Activated T-helper 2 cell treated with anti-CD3 and anti-CD28 coated beads, Interferon-gamma antibody, Interleukin-2, Interleukin-4, amounts not matched to agents 10 μg/mL and 5 μg/mL and 100 μg/mL, durations not matched to agents 14 hours and 24 hours and 36 hours (primary cell): ENCODE data around the gene C11orf52. TPM values are rescaled to one million over a fixed set of nuclear protein-coding genes. Genes with fewer than 3 reads are reported as not detected.

Experiments used
- DNase-seq: peaks from one replicate; pipeline ENCODE4 v3.0.0; 2021; ENCODE audit warnings: low spot score
- H3K27ac Mint-ChIP-seq: one replicate; pipeline ENCODE4 v1.8.0; 2021; ENCODE audit warnings: mixed read lengths
- H3K27me3 Mint-ChIP-seq: one replicate; pipeline ENCODE4 v1.8.0; 2021; ENCODE audit warnings: low read depth, mixed read lengths
- H3K36me3 Mint-ChIP-seq: one replicate; pipeline ENCODE4 v1.8.0; 2021; ENCODE audit warnings: low read depth, mixed read lengths
- H3K4me1 Mint-ChIP-seq: one replicate; pipeline ENCODE4 v1.8.0; 2021; ENCODE audit warnings: low read depth, mixed read lengths
- H3K4me3 Mint-ChIP-seq: one replicate; pipeline ENCODE4 v1.8.0; 2021; ENCODE audit warnings: low read depth, mild to moderate bottlenecking, moderate library complexity, mixed read lengths
- H3K9me3 Mint-ChIP-seq: one replicate; pipeline ENCODE4 v1.8.0; 2021; ENCODE audit warnings: mixed read lengths
- intact Hi-C: fragments of 100-400 bp; cut with micrococcal nuclease; formaldehyde crosslinking; loops from one replicate; pipeline ENCODE4 v1.15.1; 2023
- total RNA-seq: library from RNA; stranded (reverse); gene quantifications from 2 replicates; pipeline ENCODE4 v1.2.3, GENCODE V29; 2022

Gene C11orf52
- total RNA-seq, 1 donor from 2014 or later, result not detected

GRCh38 chr11:111886844-111887243 is 31.9 kb upstream of the C11orf52 start:
- no peak overlapping the region for H3K4me3 Mint-ChIP-seq
- no peak for DNase-seq
- H3K36me3 Mint-ChIP-seq, result no peaks in the 10 kb centered on the region
- H3K27ac Mint-ChIP-seq, result no peak overlapping the region
- intact Hi-C loops, result no loop called here
- H3K27me3 Mint-ChIP-seq, result no peaks in the 10 kb centered on the region
- H3K9me3 Mint-ChIP-seq, result no peaks in the 10 kb centered on the region
- no peaks in the 10 kb centered on the region for H3K4me1 Mint-ChIP-seq

- no peak for DNase-seq
- Mint-ChIP-seq H3K4me1 (peaks cover 2% of the 10 kb centered on the region), H3K27me3 (peaks cover 24% of the 10 kb centered on the region), H3K36me3 (no peaks in the 10 kb centered on the region), H3K27ac (no peak overlapping the region), H3K9me3 (no peaks in the 10 kb centered on the region), H3K4me3 (no peak overlapping the region)
- intact Hi-C loops, result no loop called here
Observed at GRCh38 chr11:111905411-111905810, 13.3 kb upstream of the C11orf52 start.

- peaks cover 2% of the 10 kb centered on the region for H3K4me1 Mint-ChIP-seq
- no peaks in the 10 kb centered on the region for H3K9me3 Mint-ChIP-seq
- H3K36me3 Mint-ChIP-seq, result no peaks in the 10 kb centered on the region
- intact Hi-C loops, result no loop called here
- no peak overlapping the region for H3K4me3 Mint-ChIP-seq
- no peak for DNase-seq
- peaks cover 31% of the 10 kb centered on the region for H3K27me3 Mint-ChIP-seq
- no peak overlapping the region for H3K27ac Mint-ChIP-seq
Observed at GRCh38 chr11:111906680-111907079, 12.0 kb upstream of the C11orf52 start.

GRCh38 chr11:111908639-111909305 is 9.9 kb upstream of the C11orf52 start:
- no peak for DNase-seq
- intact Hi-C loops, result no loop called here
- H3K27ac Mint-ChIP-seq, result no peak overlapping the region
- H3K9me3 Mint-ChIP-seq, result no peaks in the 10 kb centered on the region
- peaks cover 28% of the 10 kb centered on the region for H3K27me3 Mint-ChIP-seq
- H3K4me3 Mint-ChIP-seq, result no peak overlapping the region
- peaks cover 2% of the 10 kb centered on the region for H3K4me1 Mint-ChIP-seq
- no peaks in the 10 kb centered on the region for H3K36me3 Mint-ChIP-seq

DNA sequence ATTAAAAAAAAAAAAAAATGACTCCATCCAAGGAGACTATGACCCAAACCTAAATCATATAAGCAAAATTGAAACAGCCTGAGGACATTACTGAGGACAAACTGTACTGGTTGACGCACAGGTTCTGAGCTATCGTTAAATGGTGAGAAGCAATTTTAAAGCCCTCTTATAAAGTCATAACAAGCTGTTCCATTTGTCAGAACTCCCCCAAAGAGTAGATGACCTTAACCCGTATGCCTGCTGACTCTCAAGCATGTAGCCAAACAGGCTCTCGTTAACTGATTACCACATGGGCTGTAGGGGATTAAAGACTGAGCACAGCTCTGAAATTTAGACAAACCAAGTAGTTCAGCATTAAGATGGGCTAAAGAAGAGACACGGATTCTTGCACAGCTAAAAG is 9.3 kb upstream of the C11orf52 start:
- H3K27ac Mint-ChIP-seq, result no peak overlapping the region
- H3K27me3 Mint-ChIP-seq, result peaks cover 28% of the 10 kb centered on the region
- H3K36me3 Mint-ChIP-seq, result no peaks in the 10 kb centered on the region

GRCh38 chr11:111910676-111911562 is 7.8 kb upstream of the C11orf52 start:
- no peaks in the 10 kb centered on the region for H3K9me3 Mint-ChIP-seq
- H3K36me3 Mint-ChIP-seq, result no peaks in the 10 kb centered on the region
- H3K4me1 Mint-ChIP-seq, result peaks cover 2% of the 10 kb centered on the region
- H3K27me3 Mint-ChIP-seq, result peaks cover 26% of the 10 kb centered on the region
- H3K27ac Mint-ChIP-seq, result no peak overlapping the region
- intact Hi-C loops, result no loop called here
- no peak overlapping the region for H3K4me3 Mint-ChIP-seq
- no peak for DNase-seq

More for the DNA sequence above, 9.3 kb upstream of the C11orf52 start:
- no peaks in the 10 kb centered on the region for H3K9me3 Mint-ChIP-seq
- no peak overlapping the region for H3K4me3 Mint-ChIP-seq
- intact Hi-C loops, result no loop called here
- H3K4me1 Mint-ChIP-seq, result peaks cover 2% of the 10 kb centered on the region
- DNase-seq, result no peak

- peaks cover 35% of the 10 kb centered on the region for H3K27me3 Mint-ChIP-seq
- intact Hi-C loops, result no loop called here
- H3K9me3 Mint-ChIP-seq, result no peaks in the 10 kb centered on the region
- H3K4me1 Mint-ChIP-seq, result no peaks in the 10 kb centered on the region
- no peak within 1 kb of the TSS for H3K4me3 Mint-ChIP-seq
- no peak for DNase-seq
- no peak within 1 kb of the TSS for H3K27ac Mint-ChIP-seq
- H3K36me3 Mint-ChIP-seq, result no peaks in the 10 kb centered on the region
Observed at GRCh38 chr11:111911563-111912401, 6.9 kb upstream of the C11orf52 start, which contains the start of gene CRYAB. TSS of gene CRYAB (minus strand) at chr11:111911770. CDS start at chr11:111911724, 46 bp downstream.

DNA sequence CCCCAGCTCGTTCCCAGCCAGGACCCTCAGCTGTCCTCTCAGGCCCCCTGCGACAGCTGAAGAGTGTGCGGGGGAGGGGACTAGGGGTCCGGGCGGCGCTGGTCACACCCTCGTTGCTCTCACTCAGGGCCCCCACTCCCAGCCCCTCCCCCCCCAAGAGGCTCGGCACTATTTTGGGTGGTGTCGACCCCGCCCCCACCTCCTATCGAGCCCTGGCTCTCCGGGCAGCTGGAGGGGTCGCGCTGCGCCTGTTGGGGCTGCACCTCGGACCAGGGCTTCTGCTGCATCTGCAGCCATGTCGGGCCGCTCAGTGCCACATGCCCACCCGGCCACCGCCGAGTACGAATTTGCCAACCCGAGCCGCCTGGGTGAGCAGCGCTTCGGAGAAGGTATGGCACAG is 6.2 kb upstream of the C11orf52 start, which contains the start of gene HSPB2:
Gene HSPB2, plus strand, starts transcription at position 200 of the 400 bp plus-strand sequence. Its CDS starts 96 bp downstream, at position 296.
- DNase-seq, result no peak
- H3K36me3 Mint-ChIP-seq, result no peaks in the 10 kb centered on the region
- H3K4me1 Mint-ChIP-seq, result no peaks in the 10 kb centered on the region
- H3K27ac Mint-ChIP-seq, result no peak within 1 kb of the TSS
- peaks cover 37% of the 10 kb centered on the region for H3K27me3 Mint-ChIP-seq
- intact Hi-C loops, result no loop called here
- H3K4me3 Mint-ChIP-seq, result no peak within 1 kb of the TSS
- H3K9me3 Mint-ChIP-seq, result no peaks in the 10 kb centered on the region

- Mint-ChIP-seq H3K27me3 (peaks cover 37% of the 10 kb centered on the region), H3K36me3 (no peaks in the 10 kb centered on the region), H3K27ac (no peak overlapping the region), H3K4me1 (no peaks in the 10 kb centered on the region), H3K4me3 (no peak overlapping the region), H3K9me3 (no peaks in the 10 kb centered on the region)
- intact Hi-C loops, result no loop called here
- DNase-seq, result no peak
Observed at GRCh38 chr11:111913031-111913861, 5.5 kb upstream of the C11orf52 start.

- Mint-ChIP-seq H3K27me3 (peaks cover 37% of the 10 kb centered on the region), H3K4me1 (no peaks in the 10 kb centered on the region), H3K36me3 (no peaks in the 10 kb centered on the region), H3K9me3 (no peaks in the 10 kb centered on the region), H3K27ac (no peak overlapping the region), H3K4me3 (no peak overlapping the region)
- intact Hi-C loops, result no loop called here
- DNase-seq, result no peak
Observed at GRCh38 chr11:111913997-111914396, 4.7 kb upstream of the C11orf52 start.

- Mint-ChIP-seq H3K4me1 (no peaks in the 10 kb centered on the region), H3K9me3 (no peaks in the 10 kb centered on the region), H3K36me3 (no peaks in the 10 kb centered on the region), H3K4me3 (no peak overlapping the region), H3K27ac (no peak overlapping the region), H3K27me3 (peaks cover 33% of the 10 kb centered on the region)
- DNase-seq, result no peak
- intact Hi-C loops, result no loop called here
Observed at GRCh38 chr11:111916768-111917167, 1.9 kb upstream of the C11orf52 start.

GRCh38 chr11:111917312-111917711 is 1.4 kb upstream of the C11orf52 start:
- intact Hi-C loops, result no loop called here

More at GRCh38 chr11:111917312-111917711, 1.4 kb upstream of the C11orf52 start:
- H3K27me3 Mint-ChIP-seq, result peaks cover 30% of the 10 kb centered on the region
- no peak overlapping the region for H3K4me3 Mint-ChIP-seq
- H3K36me3 Mint-ChIP-seq, result no peaks in the 10 kb centered on the region
- no peaks in the 10 kb centered on the region for H3K4me1 Mint-ChIP-seq
- no peaks in the 10 kb centered on the region for H3K9me3 Mint-ChIP-seq
- no peak for DNase-seq
- H3K27ac Mint-ChIP-seq, result no peak overlapping the region
